Left lobe of liver (tissue), 2 donors: ENCODE data around the gene GLMN. TPM values are rescaled to one million over a fixed set of nuclear protein-coding genes. Genes with fewer than 3 reads are reported as not detected.

ENCODE experiments used
- ATAC-seq: fragments of 200-7000 bp; cut with Tn5 transposase; one replicate; pipeline ENCODE4 v1.9.1; 2020; ENCODE audit warnings: mild to moderate bottlenecking, moderate library complexity
- DNase-seq: peaks from one replicate; pipeline ENCODE4 v3.0.0-alpha.2; 2020; ENCODE audit warnings: low spot score
- total RNA-seq: library from RNA; stranded (reverse); gene quantifications from one replicate; pipeline ENCODE4 v1.2.1, GENCODE V29; 2021
- donor health status: DM: no; HTN: no; CAD: no; lungs with moderate emphysema.
- donor health status: DM: no; HTN: yes; CAD: no.

Gene GLMN
- total RNA-seq, 1 donor from 2014 or later, result 2.0 TPM

DNA sequence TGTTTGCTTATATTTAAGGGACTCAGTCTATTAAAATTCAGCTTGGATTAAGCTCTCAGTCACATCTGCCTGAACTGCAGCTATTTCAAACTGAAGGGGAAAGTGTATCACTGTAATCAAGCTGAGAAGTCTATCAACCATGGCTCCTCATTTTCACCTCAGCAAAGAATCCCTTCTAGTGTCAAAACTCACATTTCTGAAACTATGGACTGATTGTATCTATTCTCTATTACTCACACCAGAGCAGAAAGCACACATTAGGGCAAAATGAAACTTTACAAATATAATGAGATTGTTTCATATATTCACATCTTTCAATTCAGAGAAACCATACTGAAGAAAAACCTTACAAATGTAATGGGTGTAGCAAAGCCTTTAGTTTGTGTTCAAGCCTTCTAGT, 95.7 kb downstream of the GLMN start:
- no peak for DNase-seq
- no peak for ATAC-seq

DNA sequence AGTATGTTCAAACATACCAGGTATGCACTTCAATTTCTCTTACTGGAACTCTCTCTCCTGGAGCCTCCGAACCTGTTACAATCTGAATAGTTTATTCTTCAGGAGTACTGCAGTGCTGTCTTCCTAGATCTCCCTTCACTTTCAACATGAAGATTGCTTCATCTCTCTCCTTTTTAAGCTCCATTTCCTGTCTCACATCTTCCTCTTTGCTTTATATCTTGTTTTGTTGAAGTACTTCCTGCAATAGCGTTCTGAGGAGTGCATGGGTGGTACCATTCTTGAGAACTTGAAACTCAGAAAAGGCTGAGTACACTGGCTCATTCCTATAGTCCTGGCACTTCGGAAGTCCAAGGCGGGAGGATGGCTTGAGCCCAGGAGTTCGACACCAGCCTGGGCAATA, 96.8 kb downstream of the GLMN start:
- DNase-seq, result no peak
- ATAC-seq, result no peak

Other genes starting within 250 kb of the GLMN start
- gene SETSIP, start 223.6 kb downstream of the GLMN start, total RNA-seq, result not detected
- gene BTBD8, start 218.6 kb downstream of the GLMN start, total RNA-seq, result 3.0 TPM
- not detected for gene C1orf146, start 81.1 kb downstream of the GLMN start, total RNA-seq
- gene RPAP2, start 72 bp upstream of the GLMN start, total RNA-seq, result 10.5 TPM
- gene GFI1, start 187.9 kb upstream of the GLMN start, total RNA-seq, result 0.38 TPM